ENCODE measurements around the gene RIT1. TPM values are rescaled to one million over a fixed set of nuclear protein-coding genes. Genes with fewer than 3 reads are reported as not detected.
"Not testable (repeated sequence)": the region's sequence is repeated elsewhere in the genome, so short reads cannot be mapped to it uniquely, and the experiment has no call there.

RIT1 gene
- total and polyA plus RNA-seq, 2 of the 8 experiments (the other 6 are each of a cell fraction or from before 2014, with no cell fraction given): 25.3 to 26.8 TPM

DNA sequence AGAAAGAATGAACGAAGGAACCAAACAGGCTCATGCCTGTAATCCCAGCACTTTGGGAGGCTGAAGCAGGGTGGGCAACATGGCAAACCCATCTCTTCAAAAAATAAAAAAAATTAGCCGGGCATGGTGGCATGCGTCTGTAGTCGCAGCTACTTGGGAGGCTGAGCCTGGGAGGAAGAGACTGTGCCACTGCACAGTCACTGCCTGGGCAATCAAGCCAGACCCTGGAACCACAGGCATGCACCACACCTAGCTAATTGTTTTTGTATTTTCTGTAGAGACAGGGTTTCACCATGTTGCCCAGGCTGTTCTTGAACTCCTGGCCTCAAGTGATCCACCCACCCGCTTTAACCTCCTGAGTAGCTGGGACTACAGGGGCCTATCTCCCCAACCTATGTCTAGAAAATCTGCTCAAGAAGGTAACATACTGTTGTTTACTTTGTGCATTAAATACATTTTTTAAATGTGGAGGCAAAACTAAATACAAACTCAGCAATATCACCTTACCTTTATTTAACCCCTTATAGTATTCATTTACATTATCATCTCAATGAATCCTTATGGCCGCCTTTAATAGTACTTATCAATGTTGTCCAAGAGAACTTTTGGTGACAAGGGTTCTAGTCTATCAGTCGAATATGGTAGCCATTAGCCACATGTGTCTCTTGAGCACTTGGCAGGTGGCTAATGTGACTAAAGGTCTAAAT, 20.3 kb upstream of the RIT1 start (continued):
- TF ChIP-seq CEBPB (IDR thresholded peaks at IDR 0.05; ENCODE audit: low read depth, low read length) (no peak), POU5F1 (IDR thresholded peaks at IDR 0.05; ENCODE audit: low read depth, low read length) (no peak)

DNA sequence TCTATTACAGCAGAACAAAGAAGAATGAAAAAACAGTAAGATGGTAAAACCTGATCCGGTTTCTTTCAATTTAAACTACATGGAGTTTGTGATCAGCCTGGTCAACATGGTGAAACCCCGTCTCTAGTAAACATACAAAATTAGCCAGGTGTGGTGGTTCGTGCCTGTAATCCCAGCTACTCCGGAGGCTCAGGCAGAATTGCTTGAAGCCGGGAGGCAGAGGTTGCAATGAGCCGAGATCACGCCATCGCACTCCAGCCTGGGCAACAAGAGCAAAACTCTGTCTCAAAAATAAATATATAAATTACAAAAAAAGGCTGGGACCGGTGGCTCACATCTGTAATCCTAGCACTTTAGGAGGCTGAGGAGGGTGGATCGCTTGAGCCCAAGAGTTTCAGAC, 19.6 kb upstream of the RIT1 start:
- H2BK5ac ChIP-seq (ENCODE audit: low read depth, low read length); H3K4ac ChIP-seq (replicated peaks; ENCODE audit: insufficient read length, low read depth, low read length); H3K4me3 ChIP-seq (ENCODE audit: extremely low read depth in 1 of 4, insufficient read depth in 2 of 4, low read depth in 3 of 4, low read length in 4 of 4); H3K27ac ChIP-seq (ENCODE audit: low read depth, low read length); H3K27me3 ChIP-seq (replicated peaks in 1 of 4; ENCODE audit: control insufficient read depth in 3 of 4, extremely low read depth in 1 of 4, insufficient read depth in 3 of 4, low read length in 3 of 4); H4K8ac ChIP-seq (ENCODE audit: extremely low read depth, insufficient read depth, low read length); H2AK5ac ChIP-seq (ENCODE audit: low read depth, low read length); H3K23ac ChIP-seq (ENCODE audit: insufficient read length); H2AFZ ChIP-seq (ENCODE audit: low read length); H3K23me2 ChIP-seq (ENCODE audit: low read depth, low read length); H3K56ac ChIP-seq (replicated peaks; ENCODE audit: insufficient read length, low read depth, low read length); H2BK12ac ChIP-seq (ENCODE audit: low read depth, low read length); H3K9me3 ChIP-seq (ENCODE audit: insufficient read depth in 2 of 2, low read depth in 1 of 2, low read length in 1 of 2); H4K91ac ChIP-seq (replicated peaks; ENCODE audit: insufficient read length, low read length); H2BK15ac ChIP-seq (ENCODE audit: low read length); H3K79me1 ChIP-seq (ENCODE audit: low read depth, low read length); H3K18ac ChIP-seq (ENCODE audit: extremely low read depth, low read length); DNase-seq (ENCODE audit: low read depth in 1 of 2, low spot score in 2 of 2); H3K14ac ChIP-seq (ENCODE audit: insufficient read length); H2BK20ac ChIP-seq (ENCODE audit: low read length); H2BK120ac ChIP-seq (replicated peaks; ENCODE audit: low read depth, low read length); FAIRE-seq; H3K4me1 ChIP-seq (replicated peaks in 1 of 4; ENCODE audit: control insufficient read depth in 3 of 4, insufficient read depth in 4 of 4, low read length in 3 of 4); H4K5ac ChIP-seq (ENCODE audit: insufficient read length, low read depth, low read length): not testable (repeated sequence)
- Histone ChIP-seq H3K79me2 (ENCODE audit: control insufficient read depth in 1 of 2, insufficient read depth in 2 of 2, low read length in 2 of 2) (peaks cover 10 to 51% of the 10 kb centered on the region in 2 experiments), H3K9ac (replicated peaks in 1 of 4; ENCODE audit: extremely low read depth in 1 of 4, low read depth in 3 of 4, low read length in 3 of 4) (peak overlapping the region in 1 of 4 experiments; percentile 21; a peak in 1 of 7 replicates), H3K4me2 (ENCODE audit: insufficient read depth in 1 of 2, low read depth in 2 of 2, low read length in 2 of 2) (peak overlapping the region in 1 of 2 experiments; percentile 23; a peak in 1 of 4 replicates), H3K36me3 (ENCODE audit: control insufficient read depth in 2 of 4, insufficient read depth in 4 of 4, low read length in 3 of 4) (peaks cover 37 to 76% (median 58%) of the 10 kb centered on the region in 4 experiments), H4K20me1 (replicated peaks in 1 of 2; ENCODE audit: control insufficient read depth in 1 of 2, insufficient read depth in 2 of 2, low read length in 2 of 2) (peaks cover 0 to 18% of the 10 kb centered on the region in 2 experiments)
- ChIA-PET CTCF (ENCODE audit: partially characterized antibody) (interaction anchor here (0.6 to 2.2 kb wide), 6 partner anchors 14 to 826 kb away, joined by 3 to 10 read pairs (median 4); no protein-coding TSS in a partner anchor), POLR2A (ENCODE audit: partially characterized antibody) (interaction anchor here (0.6 to 6.7 kb wide), 6 partner anchors 7 to 163 kb away, joined by 3 to 109 read pairs (median 14); no protein-coding TSS in a partner anchor)
- WGBS, 2 experiments (ENCODE audit: extremely low coverage in 1 of 2, insufficient coverage in 1 of 2, insufficient read length in 1 of 2, insufficient replicate concordance in 2 of 2, low coverage in 1 of 2, low lambda C conversion rate in 2 of 2, missing lambda C conversion rate in 1 of 2): 98% methylated on average over 10 of the region's 10 CpGs; no CpG with 5 or more reads in 1 of the 2 experiments
